CD8-positive, alpha-beta memory T cell (primary cell): ENCODE data around the gene FAM156B. TPM values are rescaled to one million over a fixed set of nuclear protein-coding genes. Genes with fewer than 3 reads are reported as not detected.
"Not testable (repeated sequence)": the region's sequence is repeated elsewhere in the genome, so short reads cannot be mapped to it uniquely, and the experiment has no call there.

Experiments used
- CTCF ChIA-PET: fragments of 350-600 bp; sonication (Branson Sonifier 250); formaldehyde crosslinking; loops from one replicate; lab custom pipeline; 2021; ENCODE audit warnings: antibody characterized with exemption; lab: Charles Lee
- POLR2A ChIA-PET: fragments of 350-600 bp; sonication (Branson Sonifier 250); formaldehyde crosslinking; loops from one replicate; lab custom pipeline; 2021; ENCODE audit warnings: antibody characterized with exemption; lab: Charles Lee
- DNase-seq, 5 donors: peaks; one replicate each; pipeline versions ENCODE4 v3.0.0 to v3.0.0-alpha.2; 2020 to 2022; ENCODE audit warnings: mixed read lengths in 1 of 5
- H3K27ac ChIP-seq: one replicate; pipeline ENCODE4 v1.7.0; 2013; ENCODE audit warnings: low read depth, mild to moderate bottlenecking, low read length, moderate library complexity
- H3K27me3 ChIP-seq: 2 replicates; pipeline ENCODE4 v1.7.0; 2013; ENCODE audit warnings: low read length, mild to moderate bottlenecking; ENCODE audit not compliant: insufficient read depth, poor library complexity, severe bottlenecking
- H3K36me3 ChIP-seq: 2 replicates; pipeline ENCODE4 v1.7.0; 2013; ENCODE audit warnings: mild to moderate bottlenecking, low read length, moderate library complexity; ENCODE audit not compliant: insufficient read depth
- H3K4me1 ChIP-seq: 2 replicates; pipeline ENCODE4 v1.7.0; 2013; ENCODE audit warnings: mild to moderate bottlenecking, low read length, moderate library complexity; ENCODE audit not compliant: insufficient read depth
- H3K4me3 ChIP-seq: 2 replicates; pipeline ENCODE4 v1.7.0; 2013; ENCODE audit warnings: mild to moderate bottlenecking, low read length
- H3K9me3 ChIP-seq: 2 replicates; pipeline ENCODE4 v1.7.0; 2013; ENCODE audit warnings: mild to moderate bottlenecking, low read length
- H3K27ac Mint-ChIP-seq, 8 donors: one replicate each; pipeline ENCODE4 v1.8.0; 2020 to 2021; ENCODE audit warnings: mixed read lengths in 8 of 8, mild to moderate bottlenecking in 6 of 8, inconsistent platforms in 3 of 8, moderate library complexity in 3 of 8
- H3K27me3 Mint-ChIP-seq, 2 donors: one replicate each; pipeline ENCODE4 v1.8.0; 2020 to 2021; ENCODE audit warnings: mixed read lengths in 2 of 2, mild to moderate bottlenecking in 1 of 2, moderate library complexity in 1 of 2
- H3K36me3 Mint-ChIP-seq, 3 donors: one replicate each; pipeline ENCODE4 v1.8.0; 2020 to 2021; ENCODE audit warnings: mixed read lengths in 3 of 3, inconsistent platforms in 1 of 3, mild to moderate bottlenecking in 1 of 3
- H3K4me1 Mint-ChIP-seq, 3 donors: one replicate each; pipeline ENCODE4 v1.8.0; 2020 to 2021; ENCODE audit warnings: mixed read lengths in 3 of 3, inconsistent platforms in 1 of 3, mild to moderate bottlenecking in 1 of 3
- H3K4me3 Mint-ChIP-seq, 7 donors: one replicate each; pipeline ENCODE4 v1.8.0; 2020 to 2021; ENCODE audit warnings: mixed read lengths in 7 of 7, mild to moderate bottlenecking in 6 of 7, moderate library complexity in 4 of 7, inconsistent platforms in 2 of 7
- H3K9me3 Mint-ChIP-seq, 5 donors: one replicate each; pipeline ENCODE4 v1.8.0; 2020 to 2022; ENCODE audit warnings: mixed read lengths in 5 of 5, mild to moderate bottlenecking in 3 of 5, moderate library complexity in 2 of 5, inconsistent platforms in 1 of 5
- polyA plus RNA-seq: library from polyadenylated mRNA; unstranded; fragments of 300-500 nt; fragmentation: Illumina TruSeq; gene quantifications from one replicate; pipeline ENCODE4 v1.2.3, GENCODE V29; 2021
- total RNA-seq, 2 experiments: library from RNA; stranded (reverse); gene quantifications; one replicate each; pipeline ENCODE4 v1.2.3, GENCODE V29; 2021

FAM156B gene
- total and polyA plus RNA-seq, 3 experiments from 2014 or later, result 4.4 to 13.2 (median 11.6) TPM

- POLR2A ChIA-PET, H3K4me1 ChIP-seq, H3K9me3 ChIP-seq, DNase-seq, H3K4me1 Mint-ChIP-seq, H3K27ac ChIP-seq, H3K36me3 ChIP-seq, H3K9me3 Mint-ChIP-seq, H3K27ac Mint-ChIP-seq, H3K4me3 ChIP-seq, H3K27me3 Mint-ChIP-seq, CTCF ChIA-PET, H3K27me3 ChIP-seq, H3K36me3 Mint-ChIP-seq, H3K4me3 Mint-ChIP-seq: not testable (repeated sequence)
These were observed 52.8 kb downstream of the FAM156B start for GRCh38 chrX:52949884-52950283.

Other genes starting within 250 kb of the FAM156B start
- not detected for gene SSX7, start 242.4 kb upstream of the FAM156B start, total RNA-seq
- not detected for gene SSX7, start 242.4 kb upstream of the FAM156B start, polyA plus RNA-seq
- gene SSX2, start 190.2 kb upstream of the FAM156B start, total RNA-seq, result not detected
- gene SSX2, start 190.2 kb upstream of the FAM156B start, polyA plus RNA-seq, result not detected
- gene SSX2B, start 146.1 kb upstream of the FAM156B start, total RNA-seq, result not detected
- gene SSX2B, start 146.1 kb upstream of the FAM156B start, polyA plus RNA-seq, result not detected
- gene SPANXN5, start 99.9 kb upstream of the FAM156B start, total RNA-seq, result not detected
- not detected for gene SPANXN5, start 99.9 kb upstream of the FAM156B start, polyA plus RNA-seq
- not detected for gene XAGE5, start 86.0 kb upstream of the FAM156B start, total RNA-seq
- gene XAGE5, start 86.0 kb upstream of the FAM156B start, polyA plus RNA-seq, result not detected
- not detected for gene XAGE3, start 29.2 kb upstream of the FAM156B start, total RNA-seq
- not detected for gene XAGE3, start 29.2 kb upstream of the FAM156B start, polyA plus RNA-seq
- gene FAM156A, start 61.2 kb downstream of the FAM156B start, total RNA-seq, result 10 to 100 TPM; 18.1 to 18.5 TPM
- gene FAM156A, start 61.2 kb downstream of the FAM156B start, polyA plus RNA-seq, result 4.2 TPM
- gene GPR173, start 151.5 kb downstream of the FAM156B start, total RNA-seq, result not detected
- gene GPR173, start 151.5 kb downstream of the FAM156B start, polyA plus RNA-seq, result not detected
- 10 to 100 TPM; 38.4 to 47.9 TPM for gene TSPYL2, start 185.0 kb downstream of the FAM156B start, total RNA-seq
- 23.1 TPM for gene TSPYL2, start 185.0 kb downstream of the FAM156B start, polyA plus RNA-seq
- gene KANTR, start 196.8 kb downstream of the FAM156B start, total RNA-seq, result 1 to 10 TPM; 4.6 to 4.8 TPM
- 1.6 TPM for gene KANTR, start 196.8 kb downstream of the FAM156B start, polyA plus RNA-seq